Stimulated activated naive CD8-positive, alpha-beta T cell treated with anti-CD3 and anti-CD28 coated beads, Interleukin-15, Interleukin-2, amounts not matched to agents 100 ng/mL and 50 ng/mL, for 24 hours (primary cell): ENCODE measurements around the gene RBCK1.

Experiments
- H3K27ac Mint-ChIP-seq: one replicate; pipeline ENCODE4 v1.8.0; 2021; ENCODE audit warnings: mild to moderate bottlenecking, mixed read lengths
- H3K27me3 Mint-ChIP-seq: one replicate; pipeline ENCODE4 v1.8.0; 2021; ENCODE audit warnings: mixed read lengths
- H3K36me3 Mint-ChIP-seq: one replicate; pipeline ENCODE4 v1.8.0; 2021; ENCODE audit warnings: low read depth, mixed read lengths
- H3K4me1 Mint-ChIP-seq: one replicate; pipeline ENCODE4 v1.8.0; 2021; ENCODE audit warnings: low read depth, mixed read lengths
- H3K4me3 Mint-ChIP-seq: one replicate; pipeline ENCODE4 v1.8.0; 2021; ENCODE audit warnings: mild to moderate bottlenecking, mixed read lengths
- H3K9me3 Mint-ChIP-seq: one replicate; pipeline ENCODE4 v1.8.0; 2021; ENCODE audit warnings: mixed read lengths

The RBCK1 gene

DNA sequence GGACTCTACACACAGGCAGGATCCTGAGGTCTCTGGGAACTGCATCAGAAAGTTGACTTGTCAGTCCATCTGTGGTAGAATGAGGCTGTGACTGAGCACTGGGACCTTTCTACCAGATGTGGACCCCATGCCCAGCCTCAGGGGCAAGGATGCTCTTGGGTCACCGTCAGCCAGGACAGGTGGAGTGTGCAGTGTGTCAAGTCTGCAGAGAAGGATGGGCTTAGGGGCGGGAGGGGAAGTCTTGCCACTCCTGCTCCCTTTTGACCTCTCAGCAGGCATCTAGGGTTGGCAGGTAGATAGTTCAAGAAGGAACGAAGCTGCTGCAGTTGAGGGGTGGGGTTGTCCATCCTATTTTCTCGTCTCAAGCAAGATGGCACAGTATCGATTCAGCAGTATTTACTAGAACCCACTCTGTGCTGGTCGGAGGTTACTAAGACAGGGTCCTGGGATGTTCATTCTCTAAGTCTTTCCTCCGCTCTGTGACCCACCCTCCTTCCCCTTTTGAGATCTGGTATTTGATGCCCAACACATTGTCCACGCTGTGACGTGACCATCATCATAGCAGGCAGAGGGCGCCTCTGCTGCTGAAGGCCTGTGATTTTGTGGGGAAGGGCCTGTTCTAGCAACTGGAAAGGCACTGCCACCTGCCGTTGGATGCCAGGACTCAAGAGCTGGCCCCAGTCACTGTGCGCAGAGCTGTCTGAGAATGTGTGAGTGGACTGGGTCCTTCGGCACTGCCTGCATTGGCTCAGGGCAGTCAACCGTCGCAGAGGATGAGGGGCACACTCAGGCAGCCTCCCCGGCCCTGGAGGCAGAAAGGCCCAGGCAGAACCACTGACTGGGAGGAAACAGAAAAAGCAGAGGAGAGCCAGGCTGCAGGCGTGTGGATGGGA, 23.2 kb downstream of the RBCK1 start:
- Mint-ChIP-seq H3K9me3 (no peaks in the 10 kb centered on the region), H3K4me1 (peaks cover 66% of the 10 kb centered on the region), H3K27me3 (no peaks in the 10 kb centered on the region), H3K36me3 (peaks cover 59% of the 10 kb centered on the region), H3K27ac (peak overlapping the region; percentile 96), H3K4me3 (peak overlapping the region; percentile 61)

DNA sequence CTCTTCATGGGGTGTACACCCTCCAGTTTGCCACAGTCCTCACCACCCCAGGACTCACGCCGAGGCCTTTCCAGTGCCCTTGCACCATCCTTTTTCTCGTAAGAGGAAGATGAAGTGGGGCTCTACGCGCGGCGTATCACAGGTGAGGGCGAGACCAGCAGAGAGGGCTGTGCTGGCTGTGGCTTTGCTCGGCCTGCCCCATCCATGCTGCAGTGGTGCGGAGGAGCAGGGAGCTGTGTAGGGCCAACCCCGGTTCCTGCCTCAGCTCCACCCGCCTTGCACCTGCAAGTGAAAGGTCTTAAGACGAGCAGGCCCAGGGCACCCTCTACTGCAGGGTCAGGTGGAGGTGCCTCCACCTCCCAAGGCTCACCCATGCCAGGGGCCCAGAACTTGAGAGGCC, 24.1 kb downstream of the RBCK1 start:
- no peaks in the 10 kb centered on the region for H3K27me3 Mint-ChIP-seq
- peaks cover 64% of the 10 kb centered on the region for H3K36me3 Mint-ChIP-seq
- peaks cover 64% of the 10 kb centered on the region for H3K4me1 Mint-ChIP-seq
- peak overlapping the region; percentile 96 for H3K27ac Mint-ChIP-seq
- H3K9me3 Mint-ChIP-seq, result no peaks in the 10 kb centered on the region
- peak overlapping the region; percentile 52 for H3K4me3 Mint-ChIP-seq

DNA sequence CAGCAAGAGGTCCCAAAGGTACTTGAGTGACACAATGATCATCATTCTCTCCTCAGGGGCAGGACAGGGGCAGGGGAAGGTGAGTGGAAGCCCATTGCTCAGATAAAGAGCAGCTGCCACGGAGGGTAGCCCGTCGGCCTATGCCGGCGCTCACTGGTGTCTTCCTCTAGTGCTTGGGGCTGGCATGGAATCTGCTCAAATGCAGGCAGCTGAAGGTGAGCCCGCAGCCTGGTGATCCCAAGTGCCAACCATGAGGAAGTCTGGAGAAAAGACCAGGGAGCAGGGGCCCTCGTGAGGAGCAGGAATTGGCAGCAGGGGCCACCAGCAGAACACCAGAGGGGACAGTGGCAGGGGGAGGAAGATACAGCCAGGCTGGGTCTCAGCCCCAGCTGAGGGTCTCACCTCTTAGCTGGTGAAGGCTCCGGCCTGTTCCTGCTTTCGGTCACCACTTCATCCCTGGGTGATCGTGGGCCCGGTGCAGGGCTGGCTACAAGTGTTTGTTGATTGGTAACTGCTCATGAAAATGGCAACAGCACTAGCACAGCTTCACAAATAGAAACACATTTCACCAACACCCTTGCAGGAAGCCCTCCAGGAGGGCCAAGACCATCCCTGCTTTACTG, 24.7 kb downstream of the RBCK1 start:
- Mint-ChIP-seq H3K36me3 (peaks cover 64% of the 10 kb centered on the region), H3K27ac (peak overlapping the region; percentile 96), H3K27me3 (no peaks in the 10 kb centered on the region), H3K4me1 (peaks cover 66% of the 10 kb centered on the region), H3K9me3 (no peaks in the 10 kb centered on the region), H3K4me3 (peak overlapping the region; percentile 68)

DNA sequence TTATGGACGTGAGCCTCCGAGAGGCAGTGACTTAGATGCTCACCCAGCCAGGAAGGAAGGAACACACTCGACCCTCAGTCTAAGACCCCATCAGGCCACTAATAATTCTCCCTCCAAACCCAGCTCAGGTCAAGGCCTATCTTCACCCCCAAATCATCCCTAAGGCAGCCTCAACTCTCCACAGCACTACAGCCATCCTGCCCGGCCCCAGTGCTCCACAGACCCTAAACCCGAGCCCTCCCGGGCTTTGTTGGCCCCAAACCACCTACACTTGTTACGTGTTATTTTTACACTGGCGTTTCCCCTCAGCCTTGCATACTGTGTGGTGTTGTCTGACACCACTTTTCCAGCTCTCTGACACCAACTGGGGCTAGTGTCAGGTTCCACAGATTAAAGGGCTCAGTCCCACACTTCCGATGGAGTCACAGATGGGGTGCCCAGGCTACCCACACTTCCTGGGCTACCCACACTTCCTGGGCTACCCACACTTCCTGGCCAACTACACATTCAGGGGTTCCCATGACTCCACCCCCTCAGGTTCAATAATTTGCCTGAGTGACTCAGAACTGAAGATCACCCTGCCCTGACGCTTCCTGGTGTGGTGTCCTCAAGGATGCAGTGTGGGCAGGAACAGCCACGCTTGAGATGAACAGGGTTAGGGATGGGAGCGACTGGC, 25.3 kb downstream of the RBCK1 start:
- no peaks in the 10 kb centered on the region for H3K9me3 Mint-ChIP-seq
- H3K4me3 Mint-ChIP-seq, result peak overlapping the region; percentile 68
- H3K36me3 Mint-ChIP-seq, result peaks cover 64% of the 10 kb centered on the region
- H3K27ac Mint-ChIP-seq, result peak overlapping the region; percentile 96
- peaks cover 72% of the 10 kb centered on the region for H3K4me1 Mint-ChIP-seq
- H3K27me3 Mint-ChIP-seq, result no peaks in the 10 kb centered on the region

DNA sequence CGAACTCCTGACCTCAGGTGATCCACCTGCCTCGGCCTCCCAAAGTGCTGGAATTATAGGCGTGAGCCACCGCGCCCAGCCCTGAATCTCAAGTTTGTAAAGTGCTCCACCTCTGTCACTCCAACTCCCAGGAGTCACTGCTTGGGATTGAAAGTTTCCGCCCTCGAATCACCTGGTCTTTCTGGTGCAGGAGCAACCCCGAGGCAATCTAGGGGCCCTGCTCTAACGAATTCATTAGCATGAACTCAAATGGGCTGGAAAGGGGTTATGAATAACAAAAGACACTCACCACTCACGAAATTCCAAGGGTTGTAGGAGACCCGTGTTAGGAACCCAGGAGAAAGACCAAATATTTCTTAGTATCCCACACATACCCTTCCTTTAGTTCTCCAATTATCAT, 26.1 kb downstream of the RBCK1 start:
- H3K36me3 Mint-ChIP-seq, result peaks cover 71% of the 10 kb centered on the region
- no peaks in the 10 kb centered on the region for H3K9me3 Mint-ChIP-seq
- peak overlapping the region; percentile 96 for H3K27ac Mint-ChIP-seq
- H3K4me3 Mint-ChIP-seq, result peak overlapping the region; percentile 68
- H3K27me3 Mint-ChIP-seq, result no peaks in the 10 kb centered on the region
- H3K4me1 Mint-ChIP-seq, result peaks cover 80% of the 10 kb centered on the region

DNA sequence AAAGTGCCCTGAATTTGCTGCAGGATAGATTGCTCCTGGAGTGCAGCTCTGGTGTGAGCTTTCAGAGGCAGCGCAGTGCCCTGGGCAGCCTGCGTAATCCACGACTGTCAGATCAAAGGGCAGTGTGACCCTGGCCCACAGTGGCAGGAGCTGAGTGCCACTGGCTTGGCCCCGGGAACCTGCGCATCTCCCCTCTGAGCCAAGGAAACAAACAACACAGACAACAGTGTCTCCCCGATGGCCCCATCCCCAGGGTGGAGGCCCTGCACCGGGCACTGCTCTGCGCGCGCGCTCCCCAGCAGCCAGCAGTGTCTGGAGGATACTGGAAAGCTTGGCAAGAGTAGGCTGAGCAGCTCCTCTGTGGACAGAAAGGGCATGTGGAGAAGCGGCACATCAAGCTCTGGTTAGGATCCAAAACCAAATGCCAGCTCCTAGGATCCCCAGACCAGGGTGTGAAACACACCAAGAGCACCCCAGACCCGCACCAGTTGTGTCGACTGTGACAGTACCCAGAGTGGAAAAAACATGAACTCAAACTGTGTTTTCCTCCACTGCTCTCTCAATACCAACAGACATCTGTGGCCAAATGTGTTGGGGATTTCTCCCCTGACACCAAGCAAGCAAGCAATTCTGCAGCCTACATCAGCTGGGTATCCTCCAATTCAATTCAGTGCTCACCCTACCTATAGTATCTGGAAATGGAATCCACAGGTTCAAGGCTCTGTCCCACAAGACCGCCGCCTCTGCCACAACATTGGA, 26.7 kb downstream of the RBCK1 start:
- peak overlapping the region; percentile 68 for H3K4me3 Mint-ChIP-seq
- no peaks in the 10 kb centered on the region for H3K27me3 Mint-ChIP-seq
- H3K4me1 Mint-ChIP-seq, result peaks cover 86% of the 10 kb centered on the region
- peak overlapping the region; percentile 96 for H3K27ac Mint-ChIP-seq
- peaks cover 73% of the 10 kb centered on the region for H3K36me3 Mint-ChIP-seq
- no peaks in the 10 kb centered on the region for H3K9me3 Mint-ChIP-seq

DNA sequence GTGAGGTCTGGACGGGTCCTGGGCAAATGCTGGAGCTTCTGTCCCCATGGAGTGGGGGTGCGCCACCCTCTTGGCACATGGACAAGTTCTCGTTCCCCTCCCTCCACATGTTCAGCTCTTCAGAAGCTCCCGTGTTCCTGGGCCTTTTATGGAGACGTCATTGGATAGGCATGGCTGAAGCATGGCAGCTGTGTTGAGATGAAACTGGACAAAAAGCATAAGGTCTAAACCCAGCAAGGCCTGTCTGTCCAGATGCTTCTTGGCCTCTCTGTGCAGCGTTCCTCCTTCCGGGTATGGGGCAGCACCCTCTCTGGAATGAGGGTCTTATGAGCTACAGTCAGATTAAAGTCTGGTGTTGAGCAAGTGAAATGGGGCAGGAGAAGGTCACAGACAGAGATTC, 27.5 kb downstream of the RBCK1 start:
- Mint-ChIP-seq H3K9me3 (no peaks in the 10 kb centered on the region), H3K36me3 (peaks cover 74% of the 10 kb centered on the region), H3K27me3 (no peaks in the 10 kb centered on the region), H3K4me1 (peaks cover 93% of the 10 kb centered on the region), H3K27ac (no peak overlapping the region), H3K4me3 (no peak overlapping the region)

DNA sequence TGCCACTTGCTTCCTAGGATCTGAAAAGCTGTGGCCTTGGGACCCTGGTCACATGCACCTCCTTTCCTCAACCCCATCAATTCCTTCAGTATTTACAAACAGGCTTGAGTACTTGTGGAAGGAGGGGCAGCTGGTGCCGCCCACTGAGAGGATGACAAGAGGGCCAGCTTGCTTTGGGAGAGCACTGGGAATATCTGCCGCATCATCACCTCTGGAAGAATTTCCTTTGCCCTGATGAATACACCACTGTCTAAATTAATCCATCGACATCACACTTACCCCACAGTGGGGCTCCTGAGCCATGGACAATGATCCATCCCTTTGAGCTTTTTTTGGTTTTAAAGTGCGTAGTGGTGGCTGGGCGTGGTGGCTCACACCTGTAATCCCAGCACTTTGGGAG, 28.4 kb downstream of the RBCK1 start:
- no peaks in the 10 kb centered on the region for H3K9me3 Mint-ChIP-seq
- no peak overlapping the region for H3K4me3 Mint-ChIP-seq
- peaks cover 86% of the 10 kb centered on the region for H3K4me1 Mint-ChIP-seq
- H3K36me3 Mint-ChIP-seq, result peaks cover 74% of the 10 kb centered on the region
- H3K27me3 Mint-ChIP-seq, result no peaks in the 10 kb centered on the region
- no peak overlapping the region for H3K27ac Mint-ChIP-seq

DNA sequence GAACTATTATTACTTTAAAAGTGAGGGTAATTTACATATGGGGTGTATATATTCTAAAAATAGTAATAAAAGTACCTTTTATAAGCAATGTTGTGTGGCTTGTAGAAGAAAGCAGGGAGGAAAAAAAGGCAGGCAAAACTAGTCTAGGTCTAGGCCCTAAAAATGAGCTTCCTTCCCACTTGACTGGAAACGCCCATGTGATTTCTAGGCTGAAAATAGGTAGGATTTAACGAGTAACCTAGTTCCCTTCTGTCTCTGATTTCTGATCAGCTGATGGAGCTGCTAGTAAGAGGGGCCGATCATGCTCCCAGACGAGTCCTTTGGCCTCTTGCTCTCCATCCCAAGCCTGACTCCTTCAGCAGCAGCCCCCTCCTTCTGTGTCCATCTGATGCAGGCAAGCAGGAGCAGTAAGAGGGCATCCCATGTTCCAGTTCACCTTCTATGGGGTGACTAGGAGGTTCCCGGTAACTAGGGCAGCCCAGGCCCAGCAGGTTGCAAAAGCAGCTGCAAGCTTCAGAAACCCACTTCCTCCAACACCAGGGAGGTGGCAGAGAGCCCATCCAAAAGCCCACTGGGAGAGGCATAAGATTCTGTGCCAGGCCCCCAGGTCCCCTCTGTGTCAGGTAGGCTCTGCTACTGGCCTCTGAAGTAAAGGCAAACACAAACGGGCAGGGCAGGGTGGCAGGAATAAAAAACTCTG, 29.8 kb downstream of the RBCK1 start:
- H3K27me3 Mint-ChIP-seq, result no peaks in the 10 kb centered on the region
- no peak overlapping the region for H3K27ac Mint-ChIP-seq
- H3K9me3 Mint-ChIP-seq, result no peaks in the 10 kb centered on the region
- H3K36me3 Mint-ChIP-seq, result peaks cover 85% of the 10 kb centered on the region
- H3K4me1 Mint-ChIP-seq, result peaks cover 72% of the 10 kb centered on the region
- H3K4me3 Mint-ChIP-seq, result peak overlapping the region; percentile 77

DNA sequence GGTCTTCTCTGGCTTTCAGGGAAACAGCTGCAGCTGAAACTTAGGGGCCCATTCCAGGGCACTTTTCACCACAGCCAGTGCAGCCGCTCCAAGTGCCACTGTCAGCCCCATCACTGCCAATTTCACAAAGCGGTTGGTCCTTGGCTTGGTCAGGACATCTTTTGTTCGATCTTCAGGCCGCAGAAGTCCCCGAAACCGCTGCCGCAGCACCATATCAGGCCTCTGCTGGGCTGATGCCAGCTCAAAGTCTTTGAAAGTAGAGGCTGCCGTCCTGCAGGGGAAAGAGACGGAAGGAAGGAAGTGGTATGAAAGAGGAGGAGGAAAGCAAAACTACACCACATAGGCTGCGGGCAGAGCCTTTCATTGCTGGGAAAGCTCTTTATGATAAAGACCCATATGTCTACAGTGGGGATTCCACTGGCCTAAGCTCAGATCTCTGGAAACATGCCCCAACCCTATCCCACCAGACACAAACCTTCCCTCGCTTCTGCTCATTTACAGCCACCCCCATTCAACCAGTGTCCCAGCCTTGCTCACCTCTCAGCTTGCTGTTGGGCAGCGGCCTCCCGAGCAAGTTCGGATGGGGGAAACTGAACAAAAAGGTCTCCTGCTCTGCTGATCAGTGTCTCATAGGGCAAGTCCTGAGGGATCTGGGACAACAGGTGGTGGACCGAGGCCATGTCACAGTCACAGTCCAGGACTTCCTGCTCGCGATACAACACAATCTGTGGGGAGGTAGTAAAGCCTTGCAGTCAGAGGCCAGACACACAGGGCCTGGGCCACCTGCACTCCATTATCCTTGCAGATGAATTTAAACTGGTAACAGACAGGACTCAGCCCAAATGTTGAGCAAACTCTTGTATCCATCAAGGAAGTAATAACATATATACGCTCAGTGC, 30.7 kb downstream of the RBCK1 start:
- peak overlapping the region; percentile 92 for H3K27ac Mint-ChIP-seq
- peaks cover 63% of the 10 kb centered on the region for H3K4me1 Mint-ChIP-seq
- H3K27me3 Mint-ChIP-seq, result no peaks in the 10 kb centered on the region
- peak overlapping the region; percentile 77 for H3K4me3 Mint-ChIP-seq
- H3K9me3 Mint-ChIP-seq, result no peaks in the 10 kb centered on the region
- peaks cover 85% of the 10 kb centered on the region for H3K36me3 Mint-ChIP-seq

DNA sequence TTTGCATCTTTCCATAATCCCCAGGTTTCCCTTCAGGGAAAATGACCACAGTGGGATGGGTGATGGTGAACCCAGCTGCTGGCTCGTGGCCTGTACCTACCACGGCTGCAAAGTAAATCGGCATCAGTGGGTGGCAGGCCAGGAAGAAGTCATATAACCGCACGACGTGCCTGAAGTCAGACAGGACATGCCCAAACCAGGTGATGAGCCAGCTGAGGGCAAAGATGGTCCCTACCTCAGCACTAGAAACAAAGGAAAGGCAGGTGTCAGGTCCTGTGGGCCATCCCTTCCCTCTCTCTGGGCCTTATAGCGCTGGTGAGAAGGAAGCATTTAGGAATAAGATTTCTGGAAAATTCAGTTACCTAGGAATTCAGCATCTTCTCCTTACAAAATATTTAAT, 32.0 kb downstream of the RBCK1 start:
- H3K27me3 Mint-ChIP-seq, result no peaks in the 10 kb centered on the region

DNA sequence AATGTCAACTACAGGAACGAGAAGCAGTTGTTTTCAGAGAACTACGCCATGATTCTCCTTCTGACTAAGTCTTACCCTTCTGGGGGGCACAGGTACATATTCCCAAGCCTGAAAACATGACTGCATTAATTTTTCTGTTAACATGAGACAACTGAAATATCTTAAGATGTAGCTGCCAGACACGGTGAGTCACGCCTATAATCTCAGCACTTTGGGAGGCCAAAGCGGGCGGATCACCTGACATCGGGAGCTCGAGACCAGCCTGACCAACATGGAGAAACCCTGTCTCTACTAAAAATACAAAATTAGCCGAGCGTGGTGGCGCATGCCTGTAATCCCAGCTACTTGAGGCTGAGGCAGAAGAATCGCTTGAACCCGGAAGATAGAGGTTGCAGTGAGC, 32.5 kb downstream of the RBCK1 start:
- Mint-ChIP-seq H3K27me3 (no peaks in the 10 kb centered on the region), H3K4me1 (peaks cover 45% of the 10 kb centered on the region), H3K27ac (peak overlapping the region; percentile 41), H3K36me3 (peaks cover 88% of the 10 kb centered on the region), H3K4me3 (no peak overlapping the region), H3K9me3 (no peaks in the 10 kb centered on the region)

More for the DNA sequence above, 32.0 kb downstream of the RBCK1 start:
- Mint-ChIP-seq H3K36me3 (peaks cover 88% of the 10 kb centered on the region), H3K4me1 (peaks cover 50% of the 10 kb centered on the region), H3K4me3 (peak overlapping the region; percentile 77), H3K27ac (peak overlapping the region; percentile 72), H3K9me3 (no peaks in the 10 kb centered on the region)

DNA sequence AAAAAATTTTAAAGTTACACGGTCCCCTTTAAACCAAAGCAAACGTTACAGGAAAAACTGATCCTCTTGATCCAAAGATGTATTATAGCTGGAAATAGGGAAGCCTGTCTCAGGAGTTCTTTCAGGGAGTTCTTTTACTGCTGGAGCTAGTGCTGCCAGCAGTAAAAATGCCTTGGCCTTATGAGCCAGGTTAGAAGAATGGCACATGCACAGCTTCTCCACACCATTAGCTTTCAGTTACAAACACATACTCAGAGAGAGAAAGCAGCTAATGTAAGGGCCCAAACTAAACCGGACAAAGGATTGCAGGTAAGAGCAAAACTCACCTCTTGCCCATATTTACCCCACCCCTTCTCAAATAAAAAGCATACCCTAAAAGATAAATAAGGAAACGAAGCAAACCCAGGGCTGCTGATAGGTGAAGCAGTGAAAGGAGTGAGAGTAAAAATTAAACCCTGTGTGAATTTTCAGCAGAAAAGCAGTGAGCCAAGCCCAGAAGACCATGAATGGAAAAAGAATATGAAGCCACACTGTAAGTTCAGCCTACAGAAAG, 35.2 kb downstream of the RBCK1 start:
- Mint-ChIP-seq H3K36me3 (peaks cover 82% of the 10 kb centered on the region), H3K27ac (no peak overlapping the region)

More for the DNA sequence above, 35.2 kb downstream of the RBCK1 start:
- no peaks in the 10 kb centered on the region for H3K9me3 Mint-ChIP-seq
- H3K4me1 Mint-ChIP-seq, result peaks cover 30% of the 10 kb centered on the region
- H3K27me3 Mint-ChIP-seq, result no peaks in the 10 kb centered on the region
- H3K4me3 Mint-ChIP-seq, result no peak overlapping the region
